NCI-H1417 treated with DMSO at 0.1 percent for 48 hours (cell line): ENCODE results near the gene ARFGEF3.

Experiments used
- DNase-seq: peaks from one replicate; lab custom pipeline; 2025; lab: John Stamatoyannopoulos, UW

Gene ARFGEF3

DNA sequence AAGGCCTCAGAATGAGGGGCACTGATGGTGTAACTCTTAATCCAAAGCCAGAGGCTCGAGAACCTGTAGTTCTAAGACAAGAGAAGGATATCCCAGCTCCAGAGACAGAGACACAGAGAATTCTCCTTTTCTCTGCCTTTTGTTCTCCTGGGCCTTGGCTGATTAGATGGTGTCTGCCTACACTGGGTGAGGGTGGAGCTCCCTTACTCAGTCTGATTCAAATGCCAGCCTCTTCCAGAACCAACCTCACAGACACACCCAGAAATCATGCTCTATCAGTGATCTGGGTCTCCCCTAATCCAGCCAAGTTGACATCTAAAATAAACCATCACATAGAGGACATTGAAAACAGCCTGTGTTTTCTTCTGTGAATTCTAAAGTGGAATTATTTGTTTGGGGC, 148.0 kb downstream of the ARFGEF3 start:
- DNase-seq = no peak

GRCh38 chr6:138310294-138310693, 148.6 kb downstream of the ARFGEF3 start:
- DNase-seq = peak; percentile 10

GRCh38 chr6:138310821-138311220, 149.1 kb downstream of the ARFGEF3 start:
- DNase-seq = no peak

- DNase-seq = no peak
Observed at GRCh38 chr6:138311268-138311667, 149.5 kb downstream of the ARFGEF3 start.

- no peak for DNase-seq
Observed at GRCh38 chr6:138318741-138319375, 157.1 kb downstream of the ARFGEF3 start.

- no peak for DNase-seq
Observed at GRCh38 chr6:138321934-138322333, 160.2 kb downstream of the ARFGEF3 start.

- DNase-seq = no peak
Observed at GRCh38 chr6:138323821-138324220, 162.1 kb downstream of the ARFGEF3 start.

DNA sequence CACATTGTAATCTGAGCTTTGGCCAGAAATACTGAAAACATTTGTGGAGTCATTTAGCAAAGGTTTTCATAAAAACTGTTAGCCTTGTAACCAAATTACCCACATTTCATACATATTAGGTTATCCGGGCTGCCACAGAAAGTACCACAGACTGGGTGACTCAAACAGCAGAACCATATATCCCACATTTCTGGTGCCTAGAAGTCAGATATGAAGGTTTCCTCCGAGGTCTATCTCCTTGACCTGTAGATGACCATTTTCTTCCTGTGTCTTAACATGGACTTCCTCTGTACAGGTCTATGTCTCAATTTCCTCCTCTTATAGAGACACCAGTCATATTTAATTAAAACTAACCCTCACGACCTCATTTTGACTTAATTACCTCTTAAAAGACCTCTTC, 166.5 kb downstream of the ARFGEF3 start:
- no peak for DNase-seq

- DNase-seq = no peak
Observed at GRCh38 chr6:138330763-138331162, 169.0 kb downstream of the ARFGEF3 start.

DNA sequence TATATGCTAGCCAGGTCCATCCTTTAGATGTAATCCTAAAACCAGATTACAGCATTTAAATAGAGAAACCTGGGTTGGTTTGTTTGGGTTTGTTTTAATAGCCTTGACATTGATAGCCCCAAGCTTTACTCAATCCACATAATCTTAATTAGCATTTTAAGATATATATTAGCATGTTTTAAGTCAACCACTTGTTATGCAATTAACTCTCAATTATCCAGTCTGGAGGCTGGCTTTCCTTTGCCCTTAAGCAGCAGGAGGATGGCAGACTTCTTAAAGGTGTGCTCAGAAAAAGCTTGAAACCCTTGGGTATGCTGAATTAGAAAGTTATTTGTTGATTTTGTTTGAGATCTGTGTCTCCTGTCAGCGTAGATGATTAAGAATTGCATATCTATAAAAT, 169.7 kb downstream of the ARFGEF3 start:
- no peak for DNase-seq

DNA sequence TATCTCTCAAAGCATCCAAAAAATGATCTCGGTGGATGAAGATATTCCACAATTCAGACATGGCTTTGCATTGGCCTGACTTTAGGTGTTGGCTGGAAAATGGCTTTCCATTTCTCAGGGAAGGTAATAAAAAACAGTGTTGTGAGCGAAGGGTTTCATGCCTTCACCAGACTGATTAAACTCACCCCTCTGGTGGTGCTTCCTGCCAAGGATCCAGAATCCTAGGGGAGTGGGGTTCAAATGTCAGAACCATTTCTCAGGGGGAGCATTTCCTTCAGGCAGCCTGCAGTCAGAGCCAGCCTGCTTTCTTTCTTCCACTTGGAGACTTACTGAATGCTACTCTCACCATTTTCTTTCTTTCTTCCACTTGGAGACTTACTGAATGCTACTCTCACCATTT, 170.2 kb downstream of the ARFGEF3 start:
- no peak for DNase-seq

DNA sequence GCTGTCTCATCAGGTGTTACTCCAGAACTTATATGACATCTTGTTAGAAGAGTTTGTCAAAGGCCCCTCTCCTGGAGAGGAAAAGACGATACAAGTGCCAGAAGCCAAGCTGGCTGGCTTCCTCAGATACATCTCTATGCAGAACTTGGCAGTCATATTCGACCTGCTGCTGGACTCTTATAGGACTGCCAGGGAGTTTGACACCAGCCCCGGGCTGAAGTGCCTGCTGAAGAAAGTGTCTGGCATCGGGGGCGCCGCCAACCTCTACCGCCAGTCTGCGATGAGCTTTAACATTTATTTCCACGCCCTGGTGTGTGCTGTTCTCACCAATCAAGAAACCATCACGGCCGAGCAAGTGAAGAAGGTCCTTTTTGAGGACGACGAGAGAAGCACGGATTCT, 172.3 kb downstream of the ARFGEF3 start:
- DNase-seq = no peak

GRCh38 chr6:138334963-138335362, 173.2 kb downstream of the ARFGEF3 start:
- no peak for DNase-seq

DNA sequence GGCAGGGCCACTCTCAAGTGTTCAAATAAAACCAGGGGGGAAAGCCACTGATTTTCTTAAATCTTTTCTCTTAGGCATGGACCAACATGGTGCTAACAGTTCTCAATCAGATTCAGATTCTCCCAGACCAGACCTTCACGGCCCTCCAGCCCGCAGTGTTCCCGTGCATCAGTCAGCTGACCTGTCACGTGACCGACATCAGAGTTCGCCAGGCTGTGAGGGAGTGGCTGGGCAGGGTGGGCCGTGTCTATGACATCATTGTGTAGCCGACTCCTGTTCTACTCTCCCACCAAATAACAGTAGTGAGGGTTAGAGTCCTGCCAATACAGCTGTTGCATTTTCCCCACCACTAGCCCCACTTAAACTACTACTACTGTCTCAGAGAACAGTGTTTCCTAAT, 174.5 kb downstream of the ARFGEF3 start:
- DNase-seq = no peak

DNA sequence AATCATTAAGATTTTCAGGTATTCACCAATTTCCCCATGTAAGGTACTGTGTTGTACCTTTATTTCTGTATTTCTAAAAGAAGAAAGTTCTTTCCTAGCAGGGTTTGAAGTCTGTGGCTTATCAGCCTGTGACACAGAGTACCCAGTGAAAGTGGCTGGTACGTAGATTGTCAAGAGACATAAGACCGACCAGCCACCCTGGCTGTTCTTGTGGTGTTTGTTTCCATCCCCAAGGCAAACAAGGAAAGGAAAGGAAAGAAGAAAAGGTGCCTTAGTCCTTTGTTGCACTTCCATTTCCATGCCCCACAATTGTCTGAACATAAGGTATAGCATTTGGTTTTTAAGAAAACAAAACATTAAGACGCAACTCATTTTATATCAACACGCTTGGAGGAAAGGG, 175.3 kb downstream of the ARFGEF3 start:
- no peak for DNase-seq

- DNase-seq = no peak
Observed at GRCh38 chr6:138339024-138339423, 177.3 kb downstream of the ARFGEF3 start.

DNA sequence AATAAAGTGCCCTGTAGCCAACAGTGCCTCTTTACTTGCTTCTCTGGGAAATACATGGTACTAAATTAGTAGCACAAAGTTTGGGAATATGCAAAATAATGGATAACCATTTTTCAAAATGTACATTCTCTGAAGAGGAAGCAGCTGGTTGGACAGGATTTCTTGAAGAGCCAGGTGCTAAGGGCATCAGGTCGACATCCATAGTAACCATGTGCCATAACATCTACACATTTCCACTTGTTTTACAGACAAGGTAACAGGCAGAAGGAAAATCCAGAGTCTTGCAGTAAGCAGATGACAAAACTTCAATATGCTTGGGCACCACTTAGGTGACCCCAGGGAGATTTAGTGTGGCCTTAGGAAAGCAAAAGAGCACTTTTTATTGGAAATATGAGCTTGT, 179.4 kb downstream of the ARFGEF3 start:
- no peak for DNase-seq

DNA sequence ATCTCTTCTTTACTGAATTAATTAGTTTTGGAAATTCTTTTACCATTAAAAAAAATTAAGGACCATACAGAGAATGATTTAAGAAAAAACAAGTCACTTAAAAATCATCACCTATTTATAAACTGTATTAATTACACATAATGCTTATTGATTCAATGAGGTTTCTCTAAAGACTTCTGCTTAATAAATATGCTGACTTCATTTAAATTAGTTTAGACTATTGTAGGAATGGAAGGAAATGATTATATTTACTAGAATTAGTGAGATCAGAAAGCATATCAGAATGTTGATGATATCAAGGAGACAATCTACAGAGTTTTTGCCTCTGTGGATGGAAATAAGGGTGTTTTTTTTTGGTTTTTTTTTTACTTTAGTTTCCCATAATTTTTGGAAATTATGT, 181.4 kb downstream of the ARFGEF3 start:
- no peak for DNase-seq

DNA sequence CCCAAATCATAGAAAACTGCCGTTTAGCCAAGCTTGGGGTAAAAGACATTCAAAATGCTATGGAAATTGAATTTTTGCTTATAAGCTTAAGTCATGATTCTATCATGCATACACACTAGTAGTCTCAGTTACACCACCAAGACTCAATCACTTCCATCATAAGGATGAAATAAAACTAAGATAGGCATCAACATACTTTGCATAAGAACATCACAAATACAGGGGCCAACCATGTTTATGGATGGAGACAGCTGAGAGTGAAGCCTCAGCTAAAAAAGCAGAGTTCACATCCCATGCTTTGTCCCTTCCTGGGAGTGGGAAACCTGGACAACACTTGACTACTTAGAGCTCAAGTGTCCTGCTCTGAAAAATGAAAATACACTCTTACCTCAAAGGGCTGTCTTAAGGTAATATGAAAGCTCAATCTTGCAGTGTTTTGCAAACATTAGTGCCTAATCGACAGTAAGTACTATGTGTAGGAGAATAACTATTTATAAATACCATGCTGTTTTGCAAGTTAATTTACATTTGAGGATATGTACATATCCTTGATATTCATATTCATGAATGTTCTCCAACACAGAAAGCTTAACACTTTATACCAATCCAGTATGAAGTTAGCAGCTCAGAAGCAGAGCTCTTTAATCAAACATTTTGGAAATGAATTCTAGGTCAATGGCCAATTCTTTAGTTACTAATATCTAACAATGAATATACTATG, 184.0 kb downstream of the ARFGEF3 start:
- DNase-seq = no peak

GRCh38 chr6:138346302-138347195, 184.8 kb downstream of the ARFGEF3 start:
- no peak for DNase-seq

DNA sequence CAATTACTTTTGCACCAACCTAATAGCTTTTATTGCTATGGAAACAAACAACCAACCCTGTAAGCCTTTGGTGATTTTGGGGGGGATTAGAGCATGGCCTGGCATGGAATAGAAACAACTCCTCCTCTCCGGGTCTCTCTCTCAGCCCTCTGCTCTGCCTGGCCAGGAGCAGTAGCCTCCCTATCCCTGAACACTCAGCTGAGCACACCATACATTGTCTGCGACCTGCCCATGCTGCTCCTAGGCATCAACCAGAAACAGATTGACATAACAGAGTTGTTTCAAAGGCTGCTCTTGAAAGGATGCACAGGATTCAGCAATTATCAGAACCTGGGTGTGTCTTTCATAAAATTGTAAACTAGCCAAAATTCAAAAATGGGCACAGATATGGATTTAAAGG, 186.1 kb downstream of the ARFGEF3 start:
- DNase-seq = no peak

GRCh38 chr6:138349891-138350290, 188.2 kb downstream of the ARFGEF3 start:
- no peak for DNase-seq

DNA sequence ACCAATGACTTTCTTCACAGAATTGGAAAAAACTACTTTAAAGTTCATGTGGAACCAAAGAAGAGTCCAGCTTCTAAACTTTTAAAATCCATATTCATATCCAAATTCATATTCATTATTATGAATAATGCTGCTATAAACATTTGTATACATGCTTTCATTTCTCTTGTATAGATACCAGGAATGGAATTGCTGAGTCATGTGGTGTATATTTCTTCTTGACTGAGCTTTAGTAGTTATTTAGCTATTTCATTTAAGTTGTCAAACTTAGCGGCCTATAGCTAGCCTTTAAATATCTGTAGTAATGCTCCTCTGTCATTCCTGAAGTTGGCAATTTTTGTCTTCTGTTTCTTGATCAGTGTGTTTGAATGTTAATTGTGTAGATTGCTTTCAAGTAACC, 196.2 kb downstream of the ARFGEF3 start:
- DNase-seq = no peak
